H1 (cell line): ENCODE results near the gene STKLD1. TPM values are rescaled to one million over a fixed set of nuclear protein-coding genes. Genes with fewer than 3 reads are reported as not detected.

Source experiments
- BRCA1 ChIP-seq: IDR thresholded peaks from 2 replicates; pipeline ENCODE4 v1.6.1; 2012; ENCODE audit warnings: low read depth, low read length, improper control_type of control experiment
- MAFK ChIP-seq: IDR thresholded peaks from 2 replicates; pipeline ENCODE4 v1.6.1; 2012; ENCODE audit warnings: low read depth, mild to moderate bottlenecking, improper control_type of control experiment, low read length
- RBBP5 ChIP-seq: IDR thresholded peaks from 2 replicates; pipeline ENCODE4 v1.7.1; 2012; ENCODE audit warnings: low read depth, mild to moderate bottlenecking, inconsistent platforms, low read length, moderate library complexity, borderline replicate concordance
- SIN3A ChIP-seq, 2 experiments: IDR thresholded peaks in 1 of 2; conservative IDR thresholded peaks in 1 of 2; 2 replicates each; pipeline ENCODE4 v1.6.1; 2011 to 2012; ENCODE audit warnings: low read length in 2 of 2, improper control_type of control experiment in 1 of 2, low read depth in 1 of 2, mild to moderate bottlenecking in 1 of 2
- SP4 ChIP-seq: IDR thresholded peaks from 2 replicates; pipeline ENCODE4 v1.6.1; 2012; ENCODE audit warnings: low read length, inconsistent platforms
- TBP ChIP-seq: IDR thresholded peaks from 2 replicates; pipeline ENCODE4 v1.6.1; 2011; ENCODE audit warnings: low read depth, low read length, improper control_type of control experiment
- polyA plus RNA-seq, 7 experiments: library from polyadenylated mRNA; depleted of rRNA in 3 of 7; stranded (reverse) in 5 of 7; unstranded in 2 of 7; fragments of >200 nt in 5 of 7; fragments of 200-250 nt in 2 of 7; gene quantifications; 1 replicate in 5 of 7; 2 replicates in 1 of 7; 4 replicates in 1 of 7; pipeline versions ENCODE4 v1.2.1 to v1.2.3, GENCODE V29; 2011 to 2013; ENCODE audit warnings: missing spikeins in 2 of 7, mixed read lengths in 2 of 7
- total RNA-seq: library from RNA; stranded (reverse); fragmentation: NEBNext Ultra II Directional; extraction: Animal tissue kit (Norgen Biotek cat#: 25700); gene quantifications from 2 replicates; pipeline ENCODE4 v1.2.1, GENCODE V29; 2021
- TF ChIP-seq, protein P1 (sequence below): fragments of 300-600 bp; sonication (generic); IDR thresholded peaks from 2 replicates; pipeline ENCODE4 v1.7.1; 2012; ENCODE audit warnings: low read length, moderate library complexity, mild to moderate bottlenecking, inconsistent platforms; ENCODE audit not compliant: insufficient replicate concordance
- TF ChIP-seq, protein P2 (sequence below): IDR thresholded peaks from 2 replicates; pipeline ENCODE4 v1.6.1; 2012; ENCODE audit warnings: low read length, inconsistent platforms
- TF ChIP-seq, protein P3 (sequence below): IDR thresholded peaks from 2 replicates; pipeline ENCODE4 v1.6.1; 2012; ENCODE audit warnings: inconsistent platforms

STKLD1 gene
- total and polyA plus RNA-seq, 2 of the 8 experiments (the other 6 are each of a cell fraction or from before 2014, with no cell fraction given) = 0.26 TPM; not detected in 1

DNA sequence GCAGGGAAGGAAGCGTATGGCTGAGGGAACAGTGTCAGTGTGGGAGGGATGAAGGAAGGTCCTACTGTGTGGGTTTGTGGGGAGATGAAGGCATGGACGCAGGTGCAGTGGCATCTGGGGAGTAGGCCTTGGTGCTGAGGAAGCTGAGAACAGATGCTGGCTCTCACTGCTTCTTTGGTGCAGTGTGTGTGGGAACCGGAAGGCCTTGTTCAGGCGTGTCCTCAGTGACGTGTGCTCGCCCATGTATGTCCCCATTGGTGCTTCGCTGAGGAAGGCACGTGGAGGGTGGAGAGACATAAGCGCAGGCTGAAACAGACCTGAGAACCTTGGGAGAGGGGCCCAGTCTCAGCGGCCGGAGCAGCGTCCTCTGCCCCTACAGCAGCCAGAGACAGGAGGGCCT lies 64.7 kb downstream of the STKLD1 start (continued):
- TF ChIP-seq, protein P1, sequence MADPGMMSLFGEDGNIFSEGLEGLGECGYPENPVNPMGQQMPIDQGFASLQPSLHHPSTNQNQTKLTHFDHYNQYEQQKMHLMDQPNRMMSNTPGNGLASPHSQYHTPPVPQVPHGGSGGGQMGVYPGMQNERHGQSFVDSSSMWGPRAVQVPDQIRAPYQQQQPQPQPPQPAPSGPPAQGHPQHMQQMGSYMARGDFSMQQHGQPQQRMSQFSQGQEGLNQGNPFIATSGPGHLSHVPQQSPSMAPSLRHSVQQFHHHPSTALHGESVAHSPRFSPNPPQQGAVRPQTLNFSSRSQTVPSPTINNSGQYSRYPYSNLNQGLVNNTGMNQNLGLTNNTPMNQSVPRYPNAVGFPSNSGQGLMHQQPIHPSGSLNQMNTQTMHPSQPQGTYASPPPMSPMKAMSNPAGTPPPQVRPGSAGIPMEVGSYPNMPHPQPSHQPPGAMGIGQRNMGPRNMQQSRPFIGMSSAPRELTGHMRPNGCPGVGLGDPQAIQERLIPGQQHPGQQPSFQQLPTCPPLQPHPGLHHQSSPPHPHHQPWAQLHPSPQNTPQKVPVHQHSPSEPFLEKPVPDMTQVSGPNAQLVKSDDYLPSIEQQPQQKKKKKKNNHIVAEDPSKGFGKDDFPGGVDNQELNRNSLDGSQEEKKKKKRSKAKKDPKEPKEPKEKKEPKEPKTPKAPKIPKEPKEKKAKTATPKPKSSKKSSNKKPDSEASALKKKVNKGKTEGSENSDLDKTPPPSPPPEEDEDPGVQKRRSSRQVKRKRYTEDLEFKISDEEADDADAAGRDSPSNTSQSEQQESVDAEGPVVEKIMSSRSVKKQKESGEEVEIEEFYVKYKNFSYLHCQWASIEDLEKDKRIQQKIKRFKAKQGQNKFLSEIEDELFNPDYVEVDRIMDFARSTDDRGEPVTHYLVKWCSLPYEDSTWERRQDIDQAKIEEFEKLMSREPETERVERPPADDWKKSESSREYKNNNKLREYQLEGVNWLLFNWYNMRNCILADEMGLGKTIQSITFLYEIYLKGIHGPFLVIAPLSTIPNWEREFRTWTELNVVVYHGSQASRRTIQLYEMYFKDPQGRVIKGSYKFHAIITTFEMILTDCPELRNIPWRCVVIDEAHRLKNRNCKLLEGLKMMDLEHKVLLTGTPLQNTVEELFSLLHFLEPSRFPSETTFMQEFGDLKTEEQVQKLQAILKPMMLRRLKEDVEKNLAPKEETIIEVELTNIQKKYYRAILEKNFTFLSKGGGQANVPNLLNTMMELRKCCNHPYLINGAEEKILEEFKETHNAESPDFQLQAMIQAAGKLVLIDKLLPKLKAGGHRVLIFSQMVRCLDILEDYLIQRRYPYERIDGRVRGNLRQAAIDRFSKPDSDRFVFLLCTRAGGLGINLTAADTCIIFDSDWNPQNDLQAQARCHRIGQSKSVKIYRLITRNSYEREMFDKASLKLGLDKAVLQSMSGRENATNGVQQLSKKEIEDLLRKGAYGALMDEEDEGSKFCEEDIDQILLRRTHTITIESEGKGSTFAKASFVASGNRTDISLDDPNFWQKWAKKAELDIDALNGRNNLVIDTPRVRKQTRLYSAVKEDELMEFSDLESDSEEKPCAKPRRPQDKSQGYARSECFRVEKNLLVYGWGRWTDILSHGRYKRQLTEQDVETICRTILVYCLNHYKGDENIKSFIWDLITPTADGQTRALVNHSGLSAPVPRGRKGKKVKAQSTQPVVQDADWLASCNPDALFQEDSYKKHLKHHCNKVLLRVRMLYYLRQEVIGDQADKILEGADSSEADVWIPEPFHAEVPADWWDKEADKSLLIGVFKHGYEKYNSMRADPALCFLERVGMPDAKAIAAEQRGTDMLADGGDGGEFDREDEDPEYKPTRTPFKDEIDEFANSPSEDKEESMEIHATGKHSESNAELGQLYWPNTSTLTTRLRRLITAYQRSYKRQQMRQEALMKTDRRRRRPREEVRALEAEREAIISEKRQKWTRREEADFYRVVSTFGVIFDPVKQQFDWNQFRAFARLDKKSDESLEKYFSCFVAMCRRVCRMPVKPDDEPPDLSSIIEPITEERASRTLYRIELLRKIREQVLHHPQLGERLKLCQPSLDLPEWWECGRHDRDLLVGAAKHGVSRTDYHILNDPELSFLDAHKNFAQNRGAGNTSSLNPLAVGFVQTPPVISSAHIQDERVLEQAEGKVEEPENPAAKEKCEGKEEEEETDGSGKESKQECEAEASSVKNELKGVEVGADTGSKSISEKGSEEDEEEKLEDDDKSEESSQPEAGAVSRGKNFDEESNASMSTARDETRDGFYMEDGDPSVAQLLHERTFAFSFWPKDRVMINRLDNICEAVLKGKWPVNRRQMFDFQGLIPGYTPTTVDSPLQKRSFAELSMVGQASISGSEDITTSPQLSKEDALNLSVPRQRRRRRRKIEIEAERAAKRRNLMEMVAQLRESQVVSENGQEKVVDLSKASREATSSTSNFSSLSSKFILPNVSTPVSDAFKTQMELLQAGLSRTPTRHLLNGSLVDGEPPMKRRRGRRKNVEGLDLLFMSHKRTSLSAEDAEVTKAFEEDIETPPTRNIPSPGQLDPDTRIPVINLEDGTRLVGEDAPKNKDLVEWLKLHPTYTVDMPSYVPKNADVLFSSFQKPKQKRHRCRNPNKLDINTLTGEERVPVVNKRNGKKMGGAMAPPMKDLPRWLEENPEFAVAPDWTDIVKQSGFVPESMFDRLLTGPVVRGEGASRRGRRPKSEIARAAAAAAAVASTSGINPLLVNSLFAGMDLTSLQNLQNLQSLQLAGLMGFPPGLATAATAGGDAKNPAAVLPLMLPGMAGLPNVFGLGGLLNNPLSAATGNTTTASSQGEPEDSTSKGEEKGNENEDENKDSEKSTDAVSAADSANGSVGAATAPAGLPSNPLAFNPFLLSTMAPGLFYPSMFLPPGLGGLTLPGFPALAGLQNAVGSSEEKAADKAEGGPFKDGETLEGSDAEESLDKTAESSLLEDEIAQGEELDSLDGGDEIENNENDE = no peak
- no peak for TF ChIP-seq BRCA1
- no peak for TF ChIP-seq TBP
- TF ChIP-seq SP4 = no peak
- TF ChIP-seq, protein P2, sequence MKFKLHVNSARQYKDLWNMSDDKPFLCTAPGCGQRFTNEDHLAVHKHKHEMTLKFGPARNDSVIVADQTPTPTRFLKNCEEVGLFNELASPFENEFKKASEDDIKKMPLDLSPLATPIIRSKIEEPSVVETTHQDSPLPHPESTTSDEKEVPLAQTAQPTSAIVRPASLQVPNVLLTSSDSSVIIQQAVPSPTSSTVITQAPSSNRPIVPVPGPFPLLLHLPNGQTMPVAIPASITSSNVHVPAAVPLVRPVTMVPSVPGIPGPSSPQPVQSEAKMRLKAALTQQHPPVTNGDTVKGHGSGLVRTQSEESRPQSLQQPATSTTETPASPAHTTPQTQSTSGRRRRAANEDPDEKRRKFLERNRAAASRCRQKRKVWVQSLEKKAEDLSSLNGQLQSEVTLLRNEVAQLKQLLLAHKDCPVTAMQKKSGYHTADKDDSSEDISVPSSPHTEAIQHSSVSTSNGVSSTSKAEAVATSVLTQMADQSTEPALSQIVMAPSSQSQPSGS = no peak
- TF ChIP-seq SIN3A (conservative IDR thresholded peaks at IDR 0.05 in 1 of 2, IDR thresholded peaks at IDR 0.05 in 1 of 2; ENCODE audit: low read depth in 1 of 2, low read length in 2 of 2) = no peak
- TF ChIP-seq, protein P3, sequence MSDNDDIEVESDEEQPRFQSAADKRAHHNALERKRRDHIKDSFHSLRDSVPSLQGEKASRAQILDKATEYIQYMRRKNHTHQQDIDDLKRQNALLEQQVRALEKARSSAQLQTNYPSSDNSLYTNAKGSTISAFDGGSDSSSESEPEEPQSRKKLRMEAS = no peak
- no peak for TF ChIP-seq MAFK
- TF ChIP-seq RBBP5 = no peak
